ENCODE results near the gene ATP6V0A4.

The ATP6V0A4 gene

DNA sequence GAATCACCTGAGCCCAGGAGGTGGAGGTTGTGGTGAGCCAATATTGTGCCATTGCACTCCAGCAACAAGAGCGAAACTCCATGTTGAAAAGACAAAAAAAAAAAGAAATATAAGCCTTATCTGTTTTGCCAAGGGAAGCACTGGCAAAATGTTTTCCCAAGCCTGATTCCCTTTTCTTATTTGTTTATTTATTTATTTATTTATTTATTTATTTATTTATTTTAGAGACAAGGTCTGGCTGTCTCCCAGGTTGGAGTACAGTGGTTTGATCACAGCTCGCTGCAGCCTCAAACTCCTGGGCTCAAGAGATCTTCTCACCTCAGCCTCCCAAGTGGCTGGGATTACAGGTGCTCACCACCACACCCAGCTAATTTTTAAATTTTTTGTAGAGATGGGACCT lies 141.0 kb downstream of the ATP6V0A4 start:
- DNase-seq = no peak

Measured in femur (tissue), 1 donor.